HEK293 (cell line): ENCODE measurements around the gene MAPK12.
A peak's percentile ranks its signal among the peaks of the same experiment; 100 is the strongest.

Experiments
- CTCF ChIA-PET: fragments of 350-600 bp; formaldehyde crosslinking; extraction: SDS; loops from one replicate; lab custom pipeline; 2021; ENCODE audit warnings: antibody characterized with exemption; lab: Yijun Ruan, JAX
- POLR2A ChIA-PET: fragments of 300-600 bp; formaldehyde crosslinking; extraction: SDS; loops from one replicate; lab custom pipeline; 2020; ENCODE audit warnings: antibody characterized with exemption, inconsistent platforms; lab: Yijun Ruan, JAX
- H3K27ac ChIP-seq: fragments of 200-500 bp; sonication (Bioruptor generic); 2 replicates; pipeline ENCODE4 v1.5.1; 2014; ENCODE audit warnings: low read depth, low read length, control low read depth, inconsistent platforms; ENCODE audit errors: extremely low read depth
- H3K36me3 ChIP-seq, 2 experiments: fragments of 200-500 bp in 1 of 2; sonication (Bioruptor generic) in 1 of 2; 1 replicate in 1 of 2; 2 replicates in 1 of 2; pipeline ENCODE4 v1.5.1; 2014 to 2017; ENCODE audit warnings: inconsistent platforms in 2 of 2, low read length in 2 of 2; ENCODE audit not compliant: control insufficient read depth in 2 of 2, insufficient read depth in 1 of 2
- H3K4me1 ChIP-seq: fragments of 200-500 bp; sonication (Bioruptor generic); 2 replicates; pipeline ENCODE4 v1.5.1; 2014; ENCODE audit warnings: mild to moderate bottlenecking, low read length, inconsistent platforms; ENCODE audit not compliant: control insufficient read depth, insufficient read depth
- H3K4me3 ChIP-seq: 2 replicates; pipeline ENCODE4 v1.5.1; 2011; ENCODE audit warnings: low read depth, mild to moderate bottlenecking, control low read depth, low read length, moderate library complexity
- H3K9me3 ChIP-seq: fragments of 200-500 bp; sonication (Bioruptor generic); 2 replicates; pipeline ENCODE4 v1.5.1; 2014; ENCODE audit warnings: low read depth, low read length, inconsistent platforms; ENCODE audit not compliant: control insufficient read depth, insufficient read depth
- BCL11B ChIP-seq: fragments of 450-650 bp; formaldehyde crosslinking; IDR thresholded peaks from 2 replicates; pipeline ENCODE4 v1.5.1; 2016; ENCODE audit warnings: low read depth, missing biosample characterization, missing genetic modification characterization
- HIC1 ChIP-seq: fragments of 450-650 bp; formaldehyde crosslinking; IDR thresholded peaks from 2 replicates; pipeline ENCODE4 v1.5.1; 2016; ENCODE audit warnings: missing biosample characterization, missing genetic modification characterization
- KLF1 ChIP-seq: fragments of 450-650 bp; formaldehyde crosslinking; IDR thresholded peaks from 2 replicates; pipeline ENCODE4 v1.5.1; 2016; ENCODE audit warnings: missing biosample characterization, missing genetic modification characterization
- KLF17 ChIP-seq: fragments of 450-650 bp; formaldehyde crosslinking; IDR thresholded peaks from 2 replicates; pipeline ENCODE4 v1.5.1; 2016; ENCODE audit warnings: missing biosample characterization, missing genetic modification characterization
- KLF8 ChIP-seq: fragments of 450-650 bp; formaldehyde crosslinking; IDR thresholded peaks from 2 replicates; pipeline ENCODE4 v1.5.1; 2016; ENCODE audit warnings: missing biosample characterization, missing genetic modification characterization
- OSR2 ChIP-seq: fragments of 450-650 bp; formaldehyde crosslinking; IDR thresholded peaks from 2 replicates; pipeline ENCODE4 v1.5.1; 2016; ENCODE audit warnings: missing biosample characterization, missing genetic modification characterization
- PBX3 ChIP-seq: sonication (generic); formaldehyde crosslinking; IDR thresholded peaks from 2 replicates; pipeline ENCODE4 v1.8.1; 2022; ENCODE audit warnings: mild to moderate bottlenecking, moderate library complexity, missing genetic modification reagents
- REST ChIP-seq: fragments of 450-650 bp; formaldehyde crosslinking; IDR thresholded peaks from 2 replicates; pipeline ENCODE4 v1.5.1; 2016; ENCODE audit warnings: missing biosample characterization, missing genetic modification characterization
- ZBTB11 ChIP-seq: fragments of 450-650 bp; formaldehyde crosslinking; conservative IDR thresholded peaks from 2 replicates; pipeline ENCODE4 v1.5.1; 2016; ENCODE audit warnings: low read depth, missing biosample characterization, missing genetic modification characterization
- ZNF266 ChIP-seq: fragments of 450-650 bp; formaldehyde crosslinking; IDR thresholded peaks from 2 replicates; pipeline ENCODE4 v1.5.1; 2016; ENCODE audit warnings: missing biosample characterization, missing genetic modification characterization, low read depth
- ZNF510 ChIP-seq: fragments of 450-650 bp; formaldehyde crosslinking; IDR thresholded peaks from 2 replicates; pipeline ENCODE4 v1.5.1; 2018; ENCODE audit warnings: mild to moderate bottlenecking, missing genetic modification characterization, missing biosample characterization; ENCODE audit not compliant: insufficient replicate concordance
- ZNF664 ChIP-seq: fragments of 450-650 bp; formaldehyde crosslinking; IDR thresholded peaks from 2 replicates; pipeline ENCODE4 v1.5.1; 2016; ENCODE audit warnings: missing biosample characterization, missing genetic modification characterization

MAPK12 gene

GRCh38 chr22:50278461-50278860 is 17.0 kb upstream of the MAPK12 start (continued):
- TF ChIP-seq REST (tag by site-specific recombination), result no peak
- TF ChIP-seq ZBTB11 (tag by site-specific recombination), result no peak
- no peak for TF ChIP-seq ZNF266
- no peak for TF ChIP-seq OSR2 (tag by site-specific recombination)
- no peak for TF ChIP-seq BCL11B
- TF ChIP-seq PBX3 (CRISPR knock-in tag), result no peak

GRCh38 chr22:50277761-50278160 is 16.3 kb upstream of the MAPK12 start:
- CTCF ChIA-PET, result no interaction called here
- 0 out of 2 replicates have a peak, but pooled peaks have one; percentile 19 for TF ChIP-seq KLF17 (tag by site-specific recombination)
- peak; percentile 85 for TF ChIP-seq KLF1 (tag by site-specific recombination)
- no peak for TF ChIP-seq ZNF664 (tag by site-specific recombination)
- peak; percentile 62 for TF ChIP-seq HIC1 (tag by site-specific recombination)
- TF ChIP-seq KLF8 (tag by site-specific recombination), result peak; percentile 48; the same call in 1 of the 2 replicates
- TF ChIP-seq ZNF510 (tag by site-specific recombination), result no peak
- TF ChIP-seq, all 188 proteins: peak for 4
- Histone ChIP-seq H3K4me3 (no peak overlapping the region), H3K9me3 (no peaks in the 10 kb centered on the region), H3K27ac (no peak overlapping the region), H3K36me3 (peaks cover 0 to 84% of the 10 kb centered on the region in 2 experiments; a peak in 2 of 3 replicates), H3K4me1 (no peaks in the 10 kb centered on the region)
- POLR2A ChIA-PET, result interaction anchor here (0.6 kb wide), 1 partner anchor 30 kb away, joined by 4 read pairs; the partner anchor contains the start of gene PLXNB2
